SK-N-SH (cell line): ENCODE results near the gene UBAC2.

Experiments used
- CTCF ChIP-seq: fragments of 200-600 bp; sonication (generic); IDR thresholded peaks from 2 replicates; pipeline ENCODE4 v1.6.1; 2017; ENCODE audit warnings: antibody characterized with exemption, mild to moderate bottlenecking, moderate library complexity
- EP300 ChIP-seq, 2 experiments: IDR thresholded peaks; 2 replicates each; pipeline versions ENCODE4 v1.4.0 to v1.6.1; 2012; ENCODE audit warnings: borderline replicate concordance in 1 of 2, low read depth in 1 of 2, low read length in 1 of 2
- EZH2phosphoT487 ChIP-seq: fragments of 200-600 bp; sonication (generic); IDR thresholded peaks from 2 replicates; pipeline ENCODE4 v1.6.1; 2017; ENCODE audit warnings: low read depth, mixed run types, mild to moderate bottlenecking, antibody characterized with exemption, moderate library complexity, borderline replicate concordance
- JUND ChIP-seq: IDR thresholded peaks from 2 replicates; pipeline ENCODE4 v1.4.0; 2012
- PBX3 ChIP-seq: IDR thresholded peaks from 2 replicates; pipeline ENCODE4; 2012
- POLR2AphosphoS5 ChIP-seq: IDR thresholded peaks from 2 replicates; pipeline ENCODE4 v1.6.1; 2012; ENCODE audit warnings: low read depth, low read length
- RCOR1 ChIP-seq: fragments of 150-350 bp; IDR thresholded peaks from 2 replicates; pipeline ENCODE4 v1.6.1; 2017; ENCODE audit warnings: antibody characterized with exemption, low read length
- REST ChIP-seq: IDR thresholded peaks from 2 replicates; pipeline ENCODE4 v1.6.1; 2012; ENCODE audit warnings: mild to moderate bottlenecking, low read depth, low read length, moderate library complexity
- TAF1 ChIP-seq: IDR thresholded peaks from 2 replicates; pipeline ENCODE4 v1.6.1; 2012; ENCODE audit warnings: low read depth, mild to moderate bottlenecking, low read length, moderate library complexity, borderline replicate concordance
- TCF12 ChIP-seq: IDR thresholded peaks from 2 replicates; pipeline ENCODE4 v1.4.0; 2012
- TEAD4 ChIP-seq: IDR thresholded peaks from 2 replicates; pipeline ENCODE4 v1.4.0; 2012; ENCODE audit warnings: mild to moderate bottlenecking, borderline replicate concordance; ENCODE audit not compliant: insufficient read depth
- USF2 ChIP-seq: fragments of 150-350 bp; IDR thresholded peaks from 2 replicates; pipeline ENCODE4 v1.6.1; 2017; ENCODE audit warnings: antibody characterized with exemption, low read length, low read depth, borderline replicate concordance
- YY1 ChIP-seq: IDR thresholded peaks from 2 replicates; pipeline ENCODE4 v1.4.0; 2012; ENCODE audit warnings: low read depth, mild to moderate bottlenecking

- no peak for TF ChIP-seq CTCF
- TF ChIP-seq YY1, result no peak
- TF ChIP-seq REST, result no peak
- TF ChIP-seq TCF12, result no peak
- no peak for TF ChIP-seq EZH2phosphoT487
- no peak for TF ChIP-seq TAF1
- no peak for TF ChIP-seq RCOR1
- TF ChIP-seq EP300 (IDR thresholded peaks at IDR 0.05; ENCODE audit: borderline replicate concordance in 1 of 2, low read depth in 1 of 2, low read length in 1 of 2), result no peak
- no peak for TF ChIP-seq JUND
- no peak for TF ChIP-seq USF2
- TF ChIP-seq POLR2AphosphoS5, result no peak
- TF ChIP-seq TEAD4, result no peak
- TF ChIP-seq PBX3, result no peak
Observed at GRCh38 chr13:99266827-99267226, 66.2 kb downstream of the UBAC2 start.
